ENCODE measurements around the gene SNX24. TPM values are rescaled to one million over a fixed set of nuclear protein-coding genes. Genes with fewer than 3 reads are reported as not detected.

Gene SNX24
- total and polyA plus RNA-seq, 9 of the 15 experiments (the other 6 are each of a cell fraction or from before 2014, with no cell fraction given), result 5.3 to 10.1 (median 7.9) TPM

- Histone ChIP-seq H4K20me1 (replicated peaks; ENCODE audit: control insufficient read depth, insufficient read depth, low read length) (no peaks in the 10 kb centered on the region), H3K9me1 (ENCODE audit: control insufficient read depth, insufficient read depth, low read length) (no peaks in the 10 kb centered on the region), H3K4me1 (replicated peaks in 1 of 2; ENCODE audit: control insufficient read depth in 2 of 2, insufficient read depth in 2 of 2, low read length in 2 of 2) (no peaks in the 10 kb centered on the region), H3K4me3 (no peak overlapping the region), H3K9me3 (replicated peaks; ENCODE audit: control insufficient read depth, insufficient read depth, low read depth, low read length) (no peaks in the 10 kb centered on the region), H3K36me3 (ENCODE audit: control insufficient read depth, insufficient read depth, low read length) (no peaks in the 10 kb centered on the region), H3K27ac (ENCODE audit: extremely low read depth, low read depth, low read length) (no peak overlapping the region), H3K9ac (ENCODE audit: insufficient read depth in 1 of 2, low read depth in 2 of 2, low read length in 2 of 2) (no peak overlapping the region), H3K79me2 (ENCODE audit: control insufficient read depth, insufficient read depth, low read length) (no peaks in the 10 kb centered on the region), H3K4me2 (ENCODE audit: insufficient read depth, low read length) (no peak overlapping the region), H2AFZ (ENCODE audit: low read depth, low read length) (no peak overlapping the region), H3K27me3 (ENCODE audit: control insufficient read depth in 2 of 2, insufficient read depth in 2 of 2, low read length in 2 of 2) (peaks cover 0 to 13% of the 10 kb centered on the region in 2 experiments; a peak in 1 of 5 replicates)
- in situ Hi-C loops (cut with MboI) (no loop called here), intact Hi-C loops (cut with micrococcal nuclease) (no loop called here)
- ChIA-PET CTCF (ENCODE audit: low intra/inter-chr PET ratio) (no interaction called here), POLR2A (no interaction called here)
- no peak for TF ChIP-seq TRIM28 (IDR thresholded peaks at IDR 0.05)
- no peak for TF ChIP-seq TCF15 (CRISPR knock-in tag; IDR thresholded peaks at IDR 0.05)
- TF ChIP-seq FOXO4 (CRISPR knock-in tag; IDR thresholded peaks at IDR 0.05), result no peak
- 0 out of 2 replicates have a peak, but pooled peaks have one; percentile 57 for TF ChIP-seq ZNF589 (CRISPR knock-in tag; IDR thresholded peaks at IDR 0.05; ENCODE audit: low read depth)
- TF ChIP-seq ZNF584 (CRISPR knock-in tag; IDR thresholded peaks at IDR 0.05; ENCODE audit: low read depth), result peak; percentile 28; the same call in 1 of the 2 replicates
- no peak for TF ChIP-seq ARHGAP35 (IDR thresholded peaks at IDR 0.05; ENCODE audit: partially characterized antibody)
- DNase-seq (ENCODE audit: extremely low read depth in 1 of 4, low spot score in 3 of 4) (no peak), ATAC-seq (no peak), FAIRE-seq (no peak)
- BruUV-seq (replicated peaks), result no TSS peak
- WGBS (ENCODE audit: insufficient coverage, low coverage, missing lambda C conversion rate), result 2% methylated on average over 9 of the region's 9 CpGs
Measured at GRCh38 chr5:123028222-123028621, 182.8 kb downstream of the SNX24 start.
